ENCODE results near the gene LPP. TPM values are rescaled to one million over a fixed set of nuclear protein-coding genes. Genes with fewer than 3 reads are reported as not detected.
A peak's percentile ranks its signal among the peaks of the same experiment; 100 is the strongest.

LPP gene
- total RNA-seq, 1 donor from 2014 or later, result 14.2 TPM

DNA sequence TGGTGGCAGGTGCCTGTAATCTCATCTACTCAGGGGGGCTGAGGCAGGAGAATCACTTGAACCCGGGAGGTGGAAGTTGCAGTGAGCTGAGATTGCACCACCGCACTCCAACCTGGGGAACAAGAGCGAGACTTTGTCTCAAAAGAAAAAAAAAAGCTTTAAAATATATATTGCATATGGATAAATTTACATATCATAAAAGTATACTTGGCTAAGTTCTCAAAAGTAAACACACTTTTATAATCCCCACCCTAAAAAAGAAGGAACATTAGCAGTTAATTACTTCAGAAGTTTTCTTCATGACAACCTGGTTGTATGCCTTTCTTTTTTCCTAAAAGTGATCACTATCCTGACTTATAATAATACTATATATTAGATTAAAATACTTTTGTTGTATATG, 648.7 kb downstream of the LPP start:
- H3K36me3 ChIP-seq (ENCODE audit: control insufficient read depth, insufficient read depth, low read length), result no peaks in the 10 kb centered on the region
- TF ChIP-seq, protein P1, sequence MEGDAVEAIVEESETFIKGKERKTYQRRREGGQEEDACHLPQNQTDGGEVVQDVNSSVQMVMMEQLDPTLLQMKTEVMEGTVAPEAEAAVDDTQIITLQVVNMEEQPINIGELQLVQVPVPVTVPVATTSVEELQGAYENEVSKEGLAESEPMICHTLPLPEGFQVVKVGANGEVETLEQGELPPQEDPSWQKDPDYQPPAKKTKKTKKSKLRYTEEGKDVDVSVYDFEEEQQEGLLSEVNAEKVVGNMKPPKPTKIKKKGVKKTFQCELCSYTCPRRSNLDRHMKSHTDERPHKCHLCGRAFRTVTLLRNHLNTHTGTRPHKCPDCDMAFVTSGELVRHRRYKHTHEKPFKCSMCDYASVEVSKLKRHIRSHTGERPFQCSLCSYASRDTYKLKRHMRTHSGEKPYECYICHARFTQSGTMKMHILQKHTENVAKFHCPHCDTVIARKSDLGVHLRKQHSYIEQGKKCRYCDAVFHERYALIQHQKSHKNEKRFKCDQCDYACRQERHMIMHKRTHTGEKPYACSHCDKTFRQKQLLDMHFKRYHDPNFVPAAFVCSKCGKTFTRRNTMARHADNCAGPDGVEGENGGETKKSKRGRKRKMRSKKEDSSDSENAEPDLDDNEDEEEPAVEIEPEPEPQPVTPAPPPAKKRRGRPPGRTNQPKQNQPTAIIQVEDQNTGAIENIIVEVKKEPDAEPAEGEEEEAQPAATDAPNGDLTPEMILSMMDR (IDR thresholded peaks at IDR 0.05; ENCODE audit: insufficient read depth, low read length, severe bottlenecking), result no peak
- H3K4me3 ChIP-seq (ENCODE audit: low read depth, low read length), result no peak overlapping the region
- H3K27me3 ChIP-seq (ENCODE audit: control insufficient read depth, insufficient read depth, low read length), result no peaks in the 10 kb centered on the region
- no peak for DNase-seq (ENCODE audit: low read depth)
- no peak for FAIRE-seq

DNA sequence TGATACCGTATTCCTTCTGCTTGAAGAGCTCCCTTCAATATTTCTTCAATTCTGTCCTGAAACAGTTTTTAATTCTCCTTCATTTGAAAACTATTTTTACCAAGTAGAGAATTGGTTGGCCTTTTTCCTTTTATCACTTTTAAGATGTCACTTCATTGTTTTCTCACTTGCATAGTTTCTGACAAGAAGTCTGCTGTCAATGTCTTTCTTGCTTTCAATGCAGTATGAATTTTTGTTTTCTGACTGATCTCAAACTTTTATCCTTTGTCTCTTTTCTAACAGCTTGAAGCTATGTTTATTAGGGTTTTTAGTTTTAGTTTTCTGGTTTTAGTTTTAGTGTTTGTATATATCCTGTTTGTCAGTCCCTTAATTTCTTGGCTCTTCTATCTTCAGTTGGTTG, 653.0 kb downstream of the LPP start:
- FAIRE-seq (peak; percentile 18), DNase-seq (ENCODE audit: low read depth) (no peak)
- Histone ChIP-seq H3K4me3 (ENCODE audit: low read depth, low read length) (no peak overlapping the region), H3K36me3 (ENCODE audit: control insufficient read depth, insufficient read depth, low read length) (no peaks in the 10 kb centered on the region), H3K27me3 (ENCODE audit: control insufficient read depth, insufficient read depth, low read length) (no peaks in the 10 kb centered on the region)
- TF ChIP-seq, protein P1 (IDR thresholded peaks at IDR 0.05; ENCODE audit: insufficient read depth, low read length, severe bottlenecking), result no peak

DNA sequence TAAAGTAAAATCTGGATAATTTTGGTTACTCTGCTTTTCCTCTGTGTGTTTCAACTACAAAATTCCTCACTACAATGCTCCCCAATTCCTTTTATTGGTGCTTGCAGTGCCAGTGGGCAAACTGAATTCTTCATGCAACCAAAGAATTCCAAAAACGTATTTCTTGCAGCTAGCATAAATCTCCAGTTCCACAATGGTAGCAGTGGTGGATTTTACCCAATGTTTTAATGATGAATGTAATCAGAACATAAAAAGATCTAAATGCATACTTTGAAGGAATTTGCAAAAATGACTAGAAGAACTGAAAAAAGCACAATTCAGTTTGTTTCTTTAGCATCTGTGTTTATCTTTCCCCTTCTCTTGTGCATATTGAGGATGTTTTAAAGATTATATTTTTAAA, 658.2 kb downstream of the LPP start:
- H3K27me3 ChIP-seq (ENCODE audit: control insufficient read depth, insufficient read depth, low read length), result no peaks in the 10 kb centered on the region
- DNase-seq (ENCODE audit: low read depth), result no peak
- FAIRE-seq, result no peak
- H3K4me3 ChIP-seq (ENCODE audit: low read depth, low read length), result no peak overlapping the region
- no peaks in the 10 kb centered on the region for H3K36me3 ChIP-seq (ENCODE audit: control insufficient read depth, insufficient read depth, low read length)
- TF ChIP-seq, protein P1 (IDR thresholded peaks at IDR 0.05; ENCODE audit: insufficient read depth, low read length, severe bottlenecking), result no peak

DNA sequence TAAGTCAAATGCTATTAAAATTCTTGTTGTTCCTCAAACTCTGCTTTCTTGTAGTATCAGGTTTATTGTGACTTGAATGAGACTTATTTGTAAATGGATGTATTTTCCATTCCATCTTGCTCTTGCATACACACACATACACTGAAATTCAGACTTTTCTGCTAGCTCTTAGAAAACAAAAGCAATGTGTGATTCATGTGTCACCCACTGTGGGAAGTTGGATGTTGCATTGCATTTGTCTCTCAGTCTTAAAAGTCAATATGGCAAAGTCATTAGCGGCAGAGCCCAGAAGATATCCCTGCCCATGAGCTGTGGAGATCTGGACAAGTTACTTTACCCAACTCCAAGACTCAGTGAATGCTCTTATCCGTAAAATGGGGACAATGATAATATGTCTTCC, 660.6 kb downstream of the LPP start:
- TF ChIP-seq, protein P1 (IDR thresholded peaks at IDR 0.05; ENCODE audit: insufficient read depth, low read length, severe bottlenecking), result no peak
- no peak overlapping the region for H3K4me3 ChIP-seq (ENCODE audit: low read depth, low read length)
- DNase-seq (ENCODE audit: low read depth), result no peak
- no peak for FAIRE-seq
- H3K36me3 ChIP-seq (ENCODE audit: control insufficient read depth, insufficient read depth, low read length), result no peaks in the 10 kb centered on the region
- no peaks in the 10 kb centered on the region for H3K27me3 ChIP-seq (ENCODE audit: control insufficient read depth, insufficient read depth, low read length)

DNA sequence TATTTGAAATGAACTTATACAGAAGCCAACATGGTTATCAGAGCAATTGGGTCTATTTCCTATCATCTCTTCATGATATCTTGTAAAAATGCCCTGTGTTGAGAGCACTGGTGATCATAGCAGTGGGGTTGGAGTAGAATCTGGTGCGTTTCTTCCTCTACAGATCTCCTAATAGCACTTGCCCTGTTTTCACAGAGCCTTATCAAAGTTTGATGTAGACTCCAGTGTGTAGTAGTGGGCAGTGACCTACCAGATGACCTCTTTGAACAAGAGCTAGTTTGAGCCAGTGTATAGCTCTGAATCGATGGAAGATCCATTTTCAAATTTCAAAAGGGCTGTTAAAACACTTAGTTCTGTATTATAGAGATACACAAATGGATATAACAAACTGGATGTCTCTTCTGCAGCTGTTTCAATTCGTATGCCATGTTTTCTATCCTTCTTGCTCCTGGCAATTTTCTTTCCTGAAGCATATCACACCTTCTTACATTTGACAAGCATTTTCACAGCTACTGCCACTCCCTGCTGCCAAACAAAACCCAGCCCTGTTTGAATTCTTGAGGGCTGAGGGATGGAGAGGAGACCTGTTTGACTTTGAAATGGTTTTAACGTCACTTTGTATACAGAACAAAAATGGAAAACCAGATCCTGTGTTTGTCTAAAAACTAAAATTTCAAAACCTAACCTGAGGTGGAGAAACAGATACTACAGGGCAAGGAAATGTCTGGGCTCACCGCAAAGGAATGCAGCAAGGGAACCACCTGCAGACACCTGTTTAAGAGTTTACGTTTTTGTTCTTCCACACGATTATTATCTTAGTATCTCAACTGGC, 663.4 kb downstream of the LPP start:
- H3K36me3 ChIP-seq (ENCODE audit: control insufficient read depth, insufficient read depth, low read length), result no peaks in the 10 kb centered on the region
- FAIRE-seq, result no peak
- no peak overlapping the region for H3K4me3 ChIP-seq (ENCODE audit: low read depth, low read length)
- H3K27me3 ChIP-seq (ENCODE audit: control insufficient read depth, insufficient read depth, low read length), result no peaks in the 10 kb centered on the region
- peak; percentile 55 for DNase-seq (ENCODE audit: low read depth)
- TF ChIP-seq, protein P1 (IDR thresholded peaks at IDR 0.05; ENCODE audit: insufficient read depth, low read length, severe bottlenecking), result no peak

DNA sequence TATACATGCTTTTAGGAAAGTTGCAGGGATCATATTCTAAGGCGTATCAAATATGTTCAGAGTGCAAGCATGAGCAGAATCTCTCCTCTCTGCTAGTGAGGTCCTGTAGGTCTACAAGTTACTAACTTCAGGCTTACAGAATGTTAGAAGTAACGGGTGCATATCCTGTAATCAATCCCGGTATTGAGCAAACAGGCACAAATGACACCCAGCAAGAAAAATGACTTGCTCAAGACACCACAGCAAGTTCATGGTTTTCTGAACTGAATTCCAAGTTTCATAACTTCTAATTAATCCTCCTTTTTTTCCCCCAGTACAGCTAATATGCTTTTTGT, 663.9 kb downstream of the LPP start:
- DNase-seq (ENCODE audit: low read depth), result no peak
- TF ChIP-seq, protein P1 (IDR thresholded peaks at IDR 0.05; ENCODE audit: insufficient read depth, low read length, severe bottlenecking), result no peak
- no peaks in the 10 kb centered on the region for H3K36me3 ChIP-seq (ENCODE audit: control insufficient read depth, insufficient read depth, low read length)
- H3K4me3 ChIP-seq (ENCODE audit: low read depth, low read length), result no peak overlapping the region
- H3K27me3 ChIP-seq (ENCODE audit: control insufficient read depth, insufficient read depth, low read length), result no peaks in the 10 kb centered on the region
- no peak for FAIRE-seq
